Upper lobe of right lung (tissue), 1 donor: ENCODE data around the gene BMP5. TPM values are rescaled to one million over a fixed set of nuclear protein-coding genes. Genes with fewer than 3 reads are reported as not detected.

Experiments
- ATAC-seq: fragments of 200-7000 bp; cut with Tn5 transposase; one replicate; pipeline ENCODE4 v1.9.1; 2020; ENCODE audit warnings: mild to moderate bottlenecking, moderate library complexity
- DNase-seq: peaks from one replicate; pipeline ENCODE4 v3.0.0-alpha.2; 2020
- H3K27ac ChIP-seq: fragments of 200-600 bp; one replicate; pipeline ENCODE4 v1.8.0; 2022
- H3K27me3 ChIP-seq: fragments of 200-600 bp; one replicate; pipeline ENCODE4 v1.8.0; 2022; ENCODE audit warnings: mild to moderate bottlenecking
- H3K36me3 ChIP-seq: fragments of 200-600 bp; one replicate; pipeline ENCODE4 v1.8.0; 2022
- H3K4me1 ChIP-seq: fragments of 200-600 bp; one replicate; pipeline ENCODE4 v1.8.0; 2022
- H3K4me3 ChIP-seq: fragments of 200-600 bp; one replicate; pipeline ENCODE4 v1.8.0; 2022; ENCODE audit warnings: mild to moderate bottlenecking
- H3K9me3 ChIP-seq: fragments of 200-600 bp; one replicate; pipeline ENCODE4 v1.8.0; 2022
- CTCF ChIP-seq: fragments of 200-600 bp; IDR thresholded peaks from one replicate; pipeline ENCODE4 v1.8.0; 2022; ENCODE audit warnings: antibody characterized with exemption
- intact Hi-C: fragments of 100-400 bp; cut with DNase I; formaldehyde crosslinking; loops from one replicate; pipeline ENCODE4 v1.11.0; 2022
- total RNA-seq: library from RNA; stranded (reverse); fragmentation: NEBNext Ultra II Directional; extraction: Animal tissue kit (Norgen Biotek cat#: 25700); gene quantifications from one replicate; pipeline ENCODE4 v1.2.1, GENCODE V29; 2021
- donor health status: DM: no; HTN: yes; CAD: no; lungs with severe emphysema.

Gene BMP5
- total RNA-seq, 1 donor from 2014 or later = 14.4 TPM

GRCh38 chr6:55773620-55774216, 101.7 kb downstream of the BMP5 start:
- no peak for DNase-seq
- H3K27me3 ChIP-seq = no peaks in the 10 kb centered on the region
- no peak for TF ChIP-seq CTCF
- H3K27ac ChIP-seq = no peak overlapping the region
- intact Hi-C loops = no loop called here
- H3K4me1 ChIP-seq = no peaks in the 10 kb centered on the region
- H3K36me3 ChIP-seq = no peaks in the 10 kb centered on the region
- no peak overlapping the region for H3K4me3 ChIP-seq
- H3K9me3 ChIP-seq = no peaks in the 10 kb centered on the region
- no peak for ATAC-seq

DNA sequence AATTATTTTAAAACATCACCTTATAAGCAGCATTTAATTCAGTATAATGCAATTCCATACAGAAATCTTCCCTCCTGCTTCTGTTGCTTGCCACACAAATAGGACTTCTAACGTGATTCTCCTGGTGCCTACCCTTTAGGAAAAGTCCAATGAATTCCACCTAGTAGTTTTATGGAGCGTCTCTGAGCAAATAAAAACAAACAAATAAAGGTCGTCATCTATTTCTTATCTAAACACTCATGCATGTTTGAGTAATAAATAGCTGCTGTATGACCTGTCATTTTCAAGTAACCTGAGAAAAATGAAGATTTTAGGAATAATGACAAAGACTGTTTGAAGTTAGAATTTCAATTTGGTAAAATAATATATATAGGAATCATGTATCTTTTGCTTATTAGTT, 102.7 kb downstream of the BMP5 start:
- intact Hi-C loops = no loop called here
- Histone ChIP-seq H3K4me1 (no peaks in the 10 kb centered on the region), H3K36me3 (no peaks in the 10 kb centered on the region), H3K9me3 (no peaks in the 10 kb centered on the region), H3K27me3 (no peaks in the 10 kb centered on the region), H3K4me3 (no peak overlapping the region), H3K27ac (no peak overlapping the region)
- DNase-seq (no peak), ATAC-seq (no peak)
- no peak for TF ChIP-seq CTCF

DNA sequence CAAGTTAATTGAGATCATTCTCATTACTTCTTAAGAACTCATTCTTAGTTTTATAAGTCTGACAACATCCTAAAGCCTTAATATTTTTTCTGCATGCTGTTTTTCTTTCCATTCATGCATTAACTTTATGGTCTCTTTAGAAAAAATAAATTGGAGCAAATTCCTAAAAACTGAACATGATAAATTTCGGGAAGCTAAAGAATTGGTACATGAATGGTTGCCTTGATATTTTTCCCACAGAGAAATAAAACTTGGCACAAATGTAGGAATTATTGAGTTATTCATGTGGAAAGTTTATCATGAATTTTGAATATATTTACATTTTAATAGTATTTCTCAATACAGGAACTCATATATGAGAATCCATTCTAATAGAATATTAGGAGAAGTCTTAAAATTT, 115.9 kb downstream of the BMP5 start:
- no peak for ATAC-seq
- H3K27me3 ChIP-seq = no peaks in the 10 kb centered on the region
- peaks cover 4% of the 10 kb centered on the region for H3K4me1 ChIP-seq
- no peaks in the 10 kb centered on the region for H3K9me3 ChIP-seq
- H3K36me3 ChIP-seq = no peaks in the 10 kb centered on the region
- H3K27ac ChIP-seq = no peak overlapping the region
- H3K4me3 ChIP-seq = no peak overlapping the region
- no peak for TF ChIP-seq CTCF
- no peak for DNase-seq
- intact Hi-C loops = no loop called here

GRCh38 chr6:55758156-55758937, 117.0 kb downstream of the BMP5 start:
- H3K9me3 ChIP-seq = no peaks in the 10 kb centered on the region
- intact Hi-C loops = no loop called here
- no peak overlapping the region for H3K4me3 ChIP-seq
- TF ChIP-seq CTCF = no peak
- H3K36me3 ChIP-seq = no peaks in the 10 kb centered on the region
- DNase-seq = no peak
- H3K27ac ChIP-seq = no peak overlapping the region
- peaks cover 4% of the 10 kb centered on the region for H3K4me1 ChIP-seq
- peak; percentile 88 for ATAC-seq
- no peaks in the 10 kb centered on the region for H3K27me3 ChIP-seq

GRCh38 chr6:55756531-55757031, 118.8 kb downstream of the BMP5 start:
- no peaks in the 10 kb centered on the region for H3K36me3 ChIP-seq
- no peak overlapping the region for H3K4me3 ChIP-seq
- intact Hi-C loops = no loop called here
- H3K27ac ChIP-seq = no peak overlapping the region
- H3K4me1 ChIP-seq = peaks cover 4% of the 10 kb centered on the region
- no peaks in the 10 kb centered on the region for H3K27me3 ChIP-seq
- H3K9me3 ChIP-seq = no peaks in the 10 kb centered on the region
- ATAC-seq (no peak), DNase-seq (no peak)
- no peak for TF ChIP-seq CTCF
